Myometrial cell (primary cell): ENCODE measurements around the gene PIK3C2A. TPM values are rescaled to one million over a fixed set of nuclear protein-coding genes. Genes with fewer than 3 reads are reported as not detected.

Experiments used
- total RNA-seq: library from RNA; depleted of rRNA; stranded (reverse); fragments of >200 nt; gene quantifications from 2 replicates; pipeline ENCODE4 v1.2.3, GENCODE V29; 2015

The PIK3C2A gene, protein sequence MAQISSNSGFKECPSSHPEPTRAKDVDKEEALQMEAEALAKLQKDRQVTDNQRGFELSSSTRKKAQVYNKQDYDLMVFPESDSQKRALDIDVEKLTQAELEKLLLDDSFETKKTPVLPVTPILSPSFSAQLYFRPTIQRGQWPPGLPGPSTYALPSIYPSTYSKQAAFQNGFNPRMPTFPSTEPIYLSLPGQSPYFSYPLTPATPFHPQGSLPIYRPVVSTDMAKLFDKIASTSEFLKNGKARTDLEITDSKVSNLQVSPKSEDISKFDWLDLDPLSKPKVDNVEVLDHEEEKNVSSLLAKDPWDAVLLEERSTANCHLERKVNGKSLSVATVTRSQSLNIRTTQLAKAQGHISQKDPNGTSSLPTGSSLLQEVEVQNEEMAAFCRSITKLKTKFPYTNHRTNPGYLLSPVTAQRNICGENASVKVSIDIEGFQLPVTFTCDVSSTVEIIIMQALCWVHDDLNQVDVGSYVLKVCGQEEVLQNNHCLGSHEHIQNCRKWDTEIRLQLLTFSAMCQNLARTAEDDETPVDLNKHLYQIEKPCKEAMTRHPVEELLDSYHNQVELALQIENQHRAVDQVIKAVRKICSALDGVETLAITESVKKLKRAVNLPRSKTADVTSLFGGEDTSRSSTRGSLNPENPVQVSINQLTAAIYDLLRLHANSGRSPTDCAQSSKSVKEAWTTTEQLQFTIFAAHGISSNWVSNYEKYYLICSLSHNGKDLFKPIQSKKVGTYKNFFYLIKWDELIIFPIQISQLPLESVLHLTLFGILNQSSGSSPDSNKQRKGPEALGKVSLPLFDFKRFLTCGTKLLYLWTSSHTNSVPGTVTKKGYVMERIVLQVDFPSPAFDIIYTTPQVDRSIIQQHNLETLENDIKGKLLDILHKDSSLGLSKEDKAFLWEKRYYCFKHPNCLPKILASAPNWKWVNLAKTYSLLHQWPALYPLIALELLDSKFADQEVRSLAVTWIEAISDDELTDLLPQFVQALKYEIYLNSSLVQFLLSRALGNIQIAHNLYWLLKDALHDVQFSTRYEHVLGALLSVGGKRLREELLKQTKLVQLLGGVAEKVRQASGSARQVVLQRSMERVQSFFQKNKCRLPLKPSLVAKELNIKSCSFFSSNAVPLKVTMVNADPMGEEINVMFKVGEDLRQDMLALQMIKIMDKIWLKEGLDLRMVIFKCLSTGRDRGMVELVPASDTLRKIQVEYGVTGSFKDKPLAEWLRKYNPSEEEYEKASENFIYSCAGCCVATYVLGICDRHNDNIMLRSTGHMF (N-terminal part only)
- total RNA-seq: 25.1 and 39.7 TPM in 2 replicates

DNA sequence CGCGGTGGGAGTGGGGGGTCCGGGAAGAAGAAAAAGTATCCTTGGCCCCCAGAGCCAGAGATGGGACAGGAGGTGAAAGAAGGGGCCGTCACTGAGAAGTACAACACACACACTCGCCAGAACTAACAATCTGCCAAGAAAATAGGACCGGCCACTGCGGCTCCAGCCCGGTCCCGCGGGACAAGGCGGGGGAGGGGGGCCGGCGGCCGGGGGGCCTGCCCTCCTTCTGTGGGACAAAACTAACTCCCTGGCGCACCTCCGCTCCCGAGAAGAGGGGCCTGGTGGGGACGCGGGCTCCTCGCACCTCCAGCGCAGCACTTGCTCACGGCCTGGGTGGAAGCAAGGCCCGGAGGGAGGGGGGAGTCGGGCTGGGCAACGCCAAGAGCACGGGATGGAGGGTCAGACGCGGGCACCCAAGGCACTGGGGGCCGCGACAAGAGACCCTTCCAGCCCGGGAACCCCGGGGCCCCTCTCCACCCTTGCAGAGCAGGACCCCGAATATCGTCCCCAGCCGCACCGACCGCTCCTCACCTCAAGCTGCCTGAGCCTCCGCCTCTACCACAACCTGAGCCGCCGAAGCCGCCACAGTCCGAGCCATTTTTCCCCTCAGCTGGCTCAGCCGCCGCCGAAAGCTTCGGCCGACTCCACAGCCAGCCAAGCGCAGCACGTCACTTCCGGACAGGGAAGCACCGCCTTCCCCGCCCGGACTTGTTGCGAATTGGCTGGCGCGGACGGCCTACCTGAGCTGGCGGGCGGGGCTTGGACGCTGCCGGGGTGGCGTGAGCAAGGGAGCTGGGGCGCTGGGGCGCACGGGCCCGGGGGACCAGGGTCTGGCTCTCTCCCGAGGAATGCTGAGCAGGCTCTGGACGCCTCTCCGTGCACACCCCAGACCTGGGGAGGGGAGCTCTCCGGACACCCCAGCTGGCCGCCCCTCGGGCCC is at the start of gene PIK3C2A:
TSS of gene PIK3C2A (minus strand) at position 670 of the 940 bp plus-strand sequence. CDS start 38,245 bp downstream, outside the sequence.

Other genes with a start within 250 kb of the PIK3C2A start
- gene PLEKHA7, start 193.6 kb downstream of the PIK3C2A start, total RNA-seq: 0.71 and 17.3 TPM in 2 replicates
- gene RPS13, start 130.3 kb downstream of the PIK3C2A start, total RNA-seq: 952 and 1,230 TPM in 2 replicates
- gene NUCB2, start 68.8 kb upstream of the PIK3C2A start, total RNA-seq: 77.8 and 90.5 TPM in 2 replicates
- 4.0 and 4.8 TPM in 2 replicates for gene NCR3LG1, start 143.8 kb upstream of the PIK3C2A start, total RNA-seq
- gene KCNJ11, start 180.7 kb upstream of the PIK3C2A start, total RNA-seq: not detected in 2 replicates